ENCODE measurements around the gene TIFAB. TPM values are rescaled to one million over a fixed set of nuclear protein-coding genes. Genes with fewer than 3 reads are reported as not detected.

Gene TIFAB
- total and polyA plus RNA-seq, 3 donors from 2014 or later, result 0.06 to 1.1 (median 0.16) TPM

DNA sequence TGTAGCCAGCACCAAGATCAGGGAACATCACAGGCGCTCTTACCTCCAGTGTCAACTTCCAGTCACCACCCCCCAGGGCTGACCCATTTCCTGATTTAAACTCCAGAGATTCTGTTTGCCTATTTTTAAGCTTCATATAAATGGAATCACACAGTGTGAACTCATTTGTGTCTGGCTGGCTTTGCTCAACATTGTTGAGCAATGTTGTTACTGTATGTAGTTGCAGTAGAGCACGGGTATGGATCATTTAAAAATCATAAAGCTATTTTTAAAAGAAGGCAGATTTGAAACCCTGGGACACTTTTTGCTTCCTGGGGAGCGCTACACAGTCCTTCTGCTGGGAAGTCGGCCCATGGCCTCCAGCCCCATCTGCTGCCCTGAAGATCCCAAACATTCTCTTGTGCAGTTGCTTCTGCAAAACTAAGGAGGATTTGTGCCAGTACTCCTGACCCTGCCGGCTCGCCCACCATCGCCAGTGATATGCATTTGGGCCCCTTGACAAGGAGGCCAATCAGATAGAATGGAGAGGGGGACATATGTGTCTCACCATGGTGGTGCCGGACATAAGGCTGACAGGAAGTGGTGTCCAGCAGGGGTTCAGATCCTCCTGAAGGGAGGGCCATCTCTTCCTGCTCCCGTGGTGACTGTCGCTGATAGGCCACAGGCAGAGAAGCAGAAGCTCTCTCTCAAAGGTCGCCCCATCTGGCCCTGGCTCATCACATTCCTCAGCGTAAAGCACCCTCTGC is 18.3 kb downstream of the TIFAB start:
- Histone ChIP-seq H3K27me3 (no peaks in the 10 kb centered on the region), H3K36me3 (ENCODE audit: low read depth, missing control alignments) (no peaks in the 10 kb centered on the region), H3K4me3 (no peak overlapping the region), H3K4me1 (peaks cover 18% of the 10 kb centered on the region), H3K9me3 (no peaks in the 10 kb centered on the region), H3K27ac (no peak overlapping the region)
- WGBS, 2 donors, result 57 to 66% methylated on average over 11 to 12 of the region's 12 CpGs
- no peak for DNase-seq
- TF ChIP-seq POLR2A (IDR thresholded peaks at IDR 0.05), result no peak
- TF ChIP-seq, protein P1, sequence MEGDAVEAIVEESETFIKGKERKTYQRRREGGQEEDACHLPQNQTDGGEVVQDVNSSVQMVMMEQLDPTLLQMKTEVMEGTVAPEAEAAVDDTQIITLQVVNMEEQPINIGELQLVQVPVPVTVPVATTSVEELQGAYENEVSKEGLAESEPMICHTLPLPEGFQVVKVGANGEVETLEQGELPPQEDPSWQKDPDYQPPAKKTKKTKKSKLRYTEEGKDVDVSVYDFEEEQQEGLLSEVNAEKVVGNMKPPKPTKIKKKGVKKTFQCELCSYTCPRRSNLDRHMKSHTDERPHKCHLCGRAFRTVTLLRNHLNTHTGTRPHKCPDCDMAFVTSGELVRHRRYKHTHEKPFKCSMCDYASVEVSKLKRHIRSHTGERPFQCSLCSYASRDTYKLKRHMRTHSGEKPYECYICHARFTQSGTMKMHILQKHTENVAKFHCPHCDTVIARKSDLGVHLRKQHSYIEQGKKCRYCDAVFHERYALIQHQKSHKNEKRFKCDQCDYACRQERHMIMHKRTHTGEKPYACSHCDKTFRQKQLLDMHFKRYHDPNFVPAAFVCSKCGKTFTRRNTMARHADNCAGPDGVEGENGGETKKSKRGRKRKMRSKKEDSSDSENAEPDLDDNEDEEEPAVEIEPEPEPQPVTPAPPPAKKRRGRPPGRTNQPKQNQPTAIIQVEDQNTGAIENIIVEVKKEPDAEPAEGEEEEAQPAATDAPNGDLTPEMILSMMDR (IDR thresholded peaks at IDR 0.05), result no peak
- intact Hi-C loops (cut with DNase I; ENCODE audit: low total_unique reads), result no loop called here

DNA sequence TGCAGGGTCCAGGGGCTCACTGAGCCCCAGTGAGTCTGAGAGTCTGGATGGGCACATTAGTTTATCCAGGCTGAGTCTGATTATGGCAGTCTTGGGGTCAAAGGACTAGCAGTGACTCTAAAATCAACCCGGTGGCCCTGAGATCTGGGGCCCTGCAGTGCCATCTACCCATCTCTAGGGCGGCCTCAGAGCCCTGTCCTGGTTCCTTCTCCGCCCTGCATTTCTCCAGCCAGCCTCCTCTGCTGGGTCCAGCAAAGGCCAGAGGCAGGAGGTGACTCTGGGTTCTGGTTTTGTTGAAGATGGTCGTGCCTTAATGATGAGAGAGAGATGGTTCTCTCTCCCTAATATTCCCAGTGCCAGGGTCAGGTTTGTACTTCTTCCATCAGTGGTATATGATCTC is 20.0 kb downstream of the TIFAB start:
- TF ChIP-seq, protein P1 (IDR thresholded peaks at IDR 0.05), result no peak
- TF ChIP-seq POLR2A (IDR thresholded peaks at IDR 0.05), result no peak
- 88 to 100% methylated on average over 1 to 4 of the region's 4 CpGs for WGBS, 2 donors
- no peak for DNase-seq
- intact Hi-C loops (cut with DNase I; ENCODE audit: low total_unique reads), result no loop called here
- Histone ChIP-seq H3K9me3 (no peaks in the 10 kb centered on the region), H3K36me3 (ENCODE audit: low read depth, missing control alignments) (no peaks in the 10 kb centered on the region), H3K4me1 (peaks cover 3% of the 10 kb centered on the region), H3K27ac (no peak overlapping the region), H3K27me3 (no peaks in the 10 kb centered on the region), H3K4me3 (no peak overlapping the region)

DNA sequence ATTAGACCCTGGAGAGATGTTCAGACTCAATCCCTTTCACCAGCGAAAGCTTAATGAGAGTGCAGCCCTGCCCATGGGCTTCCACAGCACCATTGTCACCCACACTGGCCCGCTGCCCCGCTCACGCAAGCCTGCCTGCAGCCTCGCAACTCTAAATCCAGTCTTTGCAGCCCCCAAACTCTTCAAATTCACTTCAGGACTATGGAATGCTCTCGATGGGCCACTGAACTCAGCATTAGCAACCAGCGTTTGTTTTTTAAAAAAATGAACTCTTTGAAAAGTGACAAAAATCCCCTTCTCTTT is 22.1 kb downstream of the TIFAB start:
- no peak overlapping the region for H3K27ac ChIP-seq
- intact Hi-C loops (cut with DNase I; ENCODE audit: low total_unique reads), result no loop called here
- H3K36me3 ChIP-seq (ENCODE audit: low read depth, missing control alignments), result no peaks in the 10 kb centered on the region
- no peak overlapping the region for H3K4me3 ChIP-seq
- no peak for DNase-seq
- H3K9me3 ChIP-seq, result no peaks in the 10 kb centered on the region
- no peaks in the 10 kb centered on the region for H3K27me3 ChIP-seq
- 64 to 74% methylated on average over 7 of the region's 7 CpGs for WGBS, 2 donors
- TF ChIP-seq, protein P1 (IDR thresholded peaks at IDR 0.05), result no peak
- no peak for TF ChIP-seq POLR2A (IDR thresholded peaks at IDR 0.05)
- no peaks in the 10 kb centered on the region for H3K4me1 ChIP-seq

DNA sequence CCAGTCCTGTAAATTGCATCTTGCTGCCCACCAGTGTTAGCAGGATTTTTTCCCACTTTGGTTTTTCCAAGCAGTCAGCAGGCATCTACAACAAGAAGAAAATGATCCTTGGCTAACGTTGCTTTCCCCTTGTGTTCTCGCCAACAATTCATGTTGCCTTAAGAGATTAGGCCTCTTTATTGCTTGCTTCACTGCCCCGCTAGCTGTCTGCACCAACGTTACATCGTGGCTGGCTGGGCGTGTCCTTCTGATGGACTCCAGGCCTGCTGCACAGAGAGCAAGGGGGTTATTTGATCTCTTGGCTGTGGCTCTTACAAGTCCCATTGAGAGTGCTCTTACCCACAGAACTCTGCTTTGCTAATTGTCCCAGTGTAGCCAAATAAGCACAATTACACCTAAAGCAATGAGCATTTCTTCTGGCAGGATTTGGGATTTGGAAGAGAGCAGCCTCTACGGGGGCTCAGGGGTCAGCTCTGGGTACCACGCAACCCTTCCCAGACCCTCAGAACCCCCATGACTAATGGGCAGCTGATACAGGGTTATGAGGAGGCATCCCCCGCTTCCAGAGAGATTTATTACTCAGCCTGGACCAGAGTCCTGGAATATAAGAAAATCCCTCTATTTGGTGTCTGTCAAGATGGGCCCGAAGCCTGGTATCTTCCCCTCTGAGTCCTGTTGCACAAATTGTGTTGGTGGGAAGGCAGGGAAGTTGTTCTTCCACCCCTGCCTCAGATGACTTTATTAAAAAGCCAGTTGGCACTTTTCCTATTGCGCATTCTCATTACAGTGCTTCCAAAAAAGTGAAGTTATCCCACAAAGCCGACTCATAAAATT is 22.6 kb downstream of the TIFAB start:
- WGBS, 2 donors, result 46 to 48% methylated on average over 12 of the region's 12 CpGs
- intact Hi-C loops (cut with DNase I; ENCODE audit: low total_unique reads), result no loop called here
- H3K27me3 ChIP-seq, result no peaks in the 10 kb centered on the region
- H3K4me1 ChIP-seq, result no peaks in the 10 kb centered on the region
- H3K9me3 ChIP-seq, result no peaks in the 10 kb centered on the region
- no peak overlapping the region for H3K4me3 ChIP-seq
- DNase-seq, result peak; percentile 42
- H3K36me3 ChIP-seq (ENCODE audit: low read depth, missing control alignments), result no peaks in the 10 kb centered on the region
- H3K27ac ChIP-seq, result no peak overlapping the region
- TF ChIP-seq, protein P1 (IDR thresholded peaks at IDR 0.05), result no peak
- TF ChIP-seq POLR2A (IDR thresholded peaks at IDR 0.05), result no peak
